Activated T-cell treated with anti-CD3 and anti-CD28 coated beads, Interleukin-2, amount 50 U/mL, for 1 hour (primary cell): ENCODE measurements around the gene CDK2.

Source experiments
- DNase-seq: peaks from one replicate; pipeline ENCODE4 v3.0.0-alpha.2; 2020

The CDK2 gene

DNA sequence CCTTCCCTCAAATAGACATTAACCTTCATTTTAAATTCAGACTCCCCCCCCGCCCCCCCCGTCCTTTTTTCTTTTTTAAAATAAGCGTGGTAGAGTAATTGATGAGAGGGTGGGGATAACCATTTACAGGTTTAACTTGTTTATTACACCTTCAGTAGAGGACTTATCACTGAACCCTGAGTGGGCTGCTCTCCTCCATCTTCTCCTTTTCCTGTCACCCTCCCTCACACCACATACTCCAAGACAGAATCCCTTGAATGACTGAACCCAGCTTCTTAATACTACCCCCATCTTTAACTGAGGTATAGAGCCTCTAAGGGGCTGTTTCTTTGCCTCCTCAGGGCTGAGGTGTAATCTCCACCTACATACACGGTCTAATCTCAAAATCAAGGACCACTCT, 50.6 kb downstream of the CDK2 start:
- DNase-seq, result no peak

DNA sequence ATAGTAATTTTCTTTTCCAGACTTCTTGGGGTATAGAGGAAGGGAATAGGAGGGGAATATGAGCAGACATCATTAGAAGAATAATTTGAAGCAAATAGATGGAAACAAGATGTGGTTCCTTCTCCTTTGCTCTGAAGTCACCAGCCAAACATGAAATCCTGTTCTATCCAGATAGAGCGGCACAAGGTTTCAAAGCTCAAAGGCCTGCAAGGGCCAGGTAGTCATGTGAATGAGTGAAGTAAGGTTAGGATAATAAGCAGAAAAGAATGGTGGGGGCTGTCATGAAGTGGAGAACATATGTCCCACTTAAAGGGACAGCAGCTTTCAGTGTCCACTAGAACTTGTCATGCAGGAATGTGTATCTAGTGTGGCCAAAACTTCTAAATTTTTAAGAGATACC, 51.7 kb downstream of the CDK2 start:
- DNase-seq, result no peak

DNA sequence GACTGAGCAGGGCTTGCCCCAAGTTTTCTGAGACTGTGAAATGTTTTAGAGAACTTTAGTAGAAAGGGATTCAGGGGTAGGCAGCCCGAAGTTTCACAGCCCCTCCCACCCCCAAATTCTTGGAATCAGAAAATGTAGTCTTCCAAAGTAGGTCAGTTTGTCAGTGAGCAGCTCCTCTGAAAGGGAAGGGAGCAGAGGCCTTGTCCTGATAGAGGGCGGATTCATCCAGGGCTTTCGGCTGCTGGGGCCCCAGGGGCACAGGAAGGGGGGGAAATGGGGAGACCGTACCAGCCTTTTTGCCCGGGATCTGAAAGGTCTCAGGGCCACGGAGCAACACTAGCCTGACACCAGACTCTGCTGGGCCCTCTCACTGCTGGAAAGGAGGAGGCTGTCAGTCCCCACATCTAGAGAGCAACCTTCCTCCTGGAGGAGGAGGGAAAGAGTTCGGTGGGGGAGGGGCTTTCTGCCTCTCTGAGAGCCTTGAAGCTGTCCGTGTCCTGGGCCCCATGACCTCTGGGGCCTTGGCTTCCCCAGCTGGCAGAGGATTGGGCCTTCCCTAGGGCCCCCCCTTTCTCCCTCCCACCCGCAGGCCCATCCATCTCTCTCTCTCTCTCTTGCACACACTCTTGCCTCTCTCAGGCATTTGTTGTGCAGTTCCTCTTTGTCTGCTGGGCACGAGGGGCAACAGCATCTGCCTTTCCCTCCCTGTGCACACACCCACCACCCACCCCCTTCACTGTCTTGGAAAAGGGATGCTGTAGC, 54.0 kb downstream of the CDK2 start, which contains the start of gene IKZF4:
Gene IKZF4, plus strand, starts transcription at position 621 of the 762 bp plus-strand sequence. CDS start 451 bp downstream, outside the sequence.
- no peak for DNase-seq

DNA sequence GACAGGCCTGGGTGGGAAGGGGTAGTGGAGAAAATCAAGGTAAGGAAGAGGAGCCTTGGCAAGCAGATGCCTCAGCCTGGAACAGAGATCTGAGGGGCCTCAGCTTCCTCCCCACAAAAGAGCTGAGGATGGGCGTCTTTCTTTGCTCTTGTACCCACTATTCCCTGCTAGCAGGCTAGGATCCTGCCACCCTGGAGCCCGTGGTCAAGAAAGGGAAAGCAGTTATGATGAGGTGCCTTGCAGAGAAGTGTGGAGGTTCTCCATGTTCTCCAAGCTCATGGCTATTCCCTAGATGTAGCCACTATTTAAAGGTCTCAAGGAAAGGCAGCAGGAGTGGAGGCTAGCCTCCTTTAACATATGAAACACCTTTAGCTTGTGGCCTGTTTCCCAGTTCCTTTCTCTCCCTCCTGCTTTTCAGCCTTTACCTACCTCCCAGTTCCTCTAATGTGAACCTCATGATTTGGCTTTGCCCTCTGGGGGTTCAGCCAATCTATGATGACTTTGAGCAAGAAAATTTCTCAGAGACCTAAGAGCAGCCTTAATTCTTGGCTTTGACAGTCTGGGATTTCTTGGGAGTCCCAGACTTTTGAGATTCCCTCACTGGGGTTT, 55.4 kb downstream of the CDK2 start:
- DNase-seq, result no peak
